Measurements from ENCODE around the gene DIO2.

DNA sequence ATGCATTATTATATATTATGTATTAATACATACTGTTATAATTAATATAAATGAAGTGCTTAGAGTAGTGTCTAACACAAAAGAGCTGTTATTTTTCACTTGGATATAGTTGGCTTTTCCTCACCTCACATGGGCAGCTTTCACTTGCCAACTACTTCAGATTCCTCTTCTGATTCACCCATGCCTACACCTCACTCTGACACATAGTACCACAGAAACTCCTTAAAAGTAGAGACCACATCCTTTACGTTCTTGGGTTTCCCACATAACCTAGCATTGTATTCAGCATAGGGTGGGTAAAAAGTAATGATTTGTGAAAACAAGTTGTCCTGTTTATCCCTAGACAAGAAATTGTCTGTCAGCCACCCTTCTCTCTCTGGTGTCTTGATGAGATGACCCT lies 61.0 kb downstream of the DIO2 start:
- TF ChIP-seq CTCF (IDR thresholded peaks at IDR 0.05) = no peak
- no peak for TF ChIP-seq POLR2A (IDR thresholded peaks at IDR 0.05)
